Inflammatory macrophage treated with lipopolysaccharide for 1 hour (primary cell): ENCODE data around the gene PECR.
"Not testable (repeated sequence)": the region's sequence is repeated elsewhere in the genome, so short reads cannot be mapped to it uniquely, and the experiment has no call there.

ENCODE experiments used
- DNase-seq, 2 donors: peaks; one replicate each; pipeline ENCODE4 v3.0.0-alpha.2; 2020 to 2022

The PECR gene

DNA sequence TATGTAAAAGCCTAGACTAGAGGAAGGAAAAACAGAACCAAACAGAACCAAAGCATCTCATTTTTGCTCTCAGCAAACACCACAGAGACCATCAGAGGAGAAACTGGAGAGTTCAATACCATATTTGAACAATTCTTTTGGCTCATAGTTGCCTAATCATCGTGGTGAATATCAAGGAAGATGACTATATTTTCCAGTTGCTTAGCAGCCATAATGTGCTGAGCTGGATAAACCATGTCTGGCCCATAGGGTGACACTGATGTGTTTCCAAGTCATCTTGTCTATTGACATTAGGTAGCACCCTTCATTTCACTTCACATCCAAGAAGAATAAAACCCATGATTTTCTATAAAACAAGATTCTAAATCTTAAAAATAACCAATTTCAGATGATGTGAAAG lies 21.6 kb upstream of the PECR start:
- no peak for DNase-seq

DNA sequence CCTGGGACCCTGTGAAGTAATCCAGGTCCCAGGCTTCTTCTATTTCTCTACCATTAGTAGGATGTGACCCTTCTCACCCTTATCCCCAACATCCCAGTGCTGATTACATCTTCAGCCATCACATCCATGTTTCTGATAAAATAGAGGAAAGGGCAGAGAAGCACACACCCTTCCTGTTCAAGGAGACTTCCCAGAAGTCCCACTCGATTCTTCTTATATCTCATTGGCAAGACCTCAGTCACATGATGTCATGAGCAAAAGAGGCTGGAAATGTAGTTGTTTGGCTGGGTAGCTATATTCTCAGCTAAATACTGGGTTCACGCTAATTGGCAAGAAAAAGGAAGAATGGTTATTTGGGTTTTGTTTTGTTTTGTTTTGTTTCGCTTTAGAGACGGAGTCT lies 19.5 kb upstream of the PECR start:
- DNase-seq = no peak

DNA sequence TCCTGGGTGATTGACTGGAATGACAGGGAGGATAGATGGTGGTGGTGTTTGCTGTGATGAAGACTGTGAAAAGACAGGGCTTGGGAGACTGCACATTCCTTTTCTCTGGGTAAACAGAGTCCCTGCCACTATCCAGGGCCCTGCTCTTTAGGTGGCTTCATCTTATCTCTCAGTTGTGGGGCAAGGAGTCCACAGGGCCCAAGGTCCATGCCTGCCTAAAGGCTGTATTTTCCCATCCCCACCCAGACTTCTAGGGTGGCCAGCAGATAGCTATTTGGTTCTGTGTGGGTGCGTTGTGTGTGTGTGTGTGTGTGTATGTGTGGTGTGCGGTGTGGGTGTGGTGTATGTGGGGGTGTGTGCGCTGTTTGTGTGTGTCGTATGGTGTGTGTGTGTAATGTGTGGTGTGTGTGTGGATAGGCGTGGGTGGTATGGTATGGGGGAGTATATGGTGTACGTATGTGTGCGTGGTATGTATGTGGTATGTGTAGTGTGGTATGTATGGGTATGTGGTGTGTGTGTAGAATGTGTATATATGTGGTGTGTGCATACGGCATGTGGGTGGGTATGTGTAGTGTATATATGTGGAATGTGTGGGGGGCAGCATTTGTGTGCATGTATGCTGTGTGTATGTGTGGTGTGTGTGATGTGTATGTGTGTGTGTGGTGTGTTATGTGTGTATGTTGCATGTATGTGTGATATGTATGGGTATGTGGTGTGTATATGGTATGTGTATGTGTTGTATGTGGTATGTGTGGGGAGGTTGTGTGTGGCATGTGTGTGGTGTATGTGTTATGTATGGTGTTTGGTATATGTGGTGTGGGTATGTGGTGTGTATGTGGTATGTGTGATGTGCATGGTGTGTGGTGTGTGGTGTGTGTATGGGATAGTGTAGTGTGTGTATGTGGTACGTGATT lies 17.1 kb upstream of the PECR start:
- DNase-seq = no peak

DNA sequence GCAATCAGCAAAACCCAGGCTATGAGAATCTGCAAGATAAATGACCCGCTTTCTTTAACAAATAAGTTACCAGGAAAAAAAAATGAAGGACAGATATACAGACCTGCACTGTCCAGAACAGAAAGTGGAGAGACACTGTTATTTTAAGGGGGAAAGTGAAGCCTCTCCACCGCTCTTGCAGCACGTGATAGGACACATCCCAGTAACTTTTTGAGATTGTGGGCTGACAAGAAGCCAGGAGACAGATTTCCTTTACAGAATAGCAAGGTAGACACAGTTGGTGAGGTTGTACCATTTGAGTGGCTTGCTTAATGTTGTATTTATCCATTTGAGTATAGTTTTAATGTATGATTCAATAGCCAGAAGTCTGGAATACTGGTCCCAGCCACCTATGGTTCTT lies 13.1 kb upstream of the PECR start:
- DNase-seq = no peak

DNA sequence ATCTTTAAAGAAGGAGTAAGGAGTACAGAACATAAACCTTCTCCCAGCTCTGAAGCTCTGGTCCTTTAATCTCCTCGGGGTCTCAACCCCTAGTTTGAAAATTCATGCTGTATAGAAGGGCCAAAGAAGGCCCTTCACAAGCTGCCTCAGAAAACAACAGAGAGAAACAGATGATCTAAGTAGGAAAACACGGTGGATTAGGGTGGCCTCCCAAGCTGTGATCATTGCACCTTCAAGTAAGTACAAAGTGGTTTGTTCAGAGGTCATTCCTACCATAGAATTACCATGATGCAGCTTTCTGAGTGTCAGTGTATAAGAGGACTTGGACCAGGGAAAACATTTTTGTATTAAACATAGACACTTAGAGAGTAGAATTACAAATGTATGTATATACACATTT lies 11.0 kb upstream of the PECR start:
- no peak for DNase-seq

DNA sequence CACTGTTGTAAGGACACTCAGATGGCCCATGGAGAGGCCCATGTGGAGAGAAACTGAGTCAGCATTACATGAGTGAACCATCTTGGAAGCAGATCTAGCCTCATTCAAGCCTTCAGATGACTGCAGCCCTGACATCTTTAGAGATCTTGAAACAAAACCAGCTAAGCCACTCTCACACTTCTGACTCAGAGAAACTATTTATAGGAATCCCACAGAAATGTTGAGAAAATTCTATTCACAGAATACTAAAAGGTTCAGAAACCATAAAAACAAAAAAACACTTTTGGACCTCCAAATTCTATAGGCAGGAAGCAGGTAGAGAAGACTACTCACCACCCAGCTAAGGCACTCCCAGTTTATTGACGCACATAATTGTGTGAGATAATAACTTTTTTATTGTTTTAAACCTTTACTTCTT lies 8.8 kb upstream of the PECR start:
- no peak for DNase-seq

DNA sequence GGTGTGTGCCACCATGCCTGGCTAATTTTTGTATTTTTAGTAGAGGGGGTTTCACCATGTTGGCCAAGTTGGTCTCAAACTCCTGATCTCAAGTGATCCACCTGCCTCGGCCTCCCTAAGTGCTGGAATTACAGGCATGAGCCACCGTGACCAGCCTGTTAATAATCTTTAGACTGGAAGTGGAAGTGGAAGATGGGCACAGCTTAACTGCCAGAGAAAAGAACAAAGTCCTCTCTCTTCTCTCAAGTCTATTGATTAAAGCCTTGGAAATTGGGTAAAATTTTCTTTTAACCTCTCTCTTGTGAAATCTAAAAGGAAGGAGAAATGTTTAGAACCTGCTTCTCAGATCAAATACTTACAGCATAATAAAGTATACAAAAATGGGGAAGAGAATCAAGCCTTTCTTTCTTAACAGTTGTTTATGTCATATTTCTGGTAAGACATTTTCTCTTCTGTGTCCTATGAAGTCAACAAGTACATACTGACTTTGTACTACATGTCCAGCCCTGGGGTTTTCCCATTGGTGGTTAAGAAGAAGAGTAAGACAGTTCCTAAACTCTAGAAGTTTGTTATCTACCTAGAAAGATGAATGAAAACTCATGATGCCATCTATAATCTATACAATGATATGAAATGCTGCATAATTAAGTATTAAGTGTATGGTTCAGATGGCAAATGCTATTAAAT lies 4.7 kb upstream of the PECR start:
- peak in 1 of 2 donors; percentile 22 for DNase-seq

DNA sequence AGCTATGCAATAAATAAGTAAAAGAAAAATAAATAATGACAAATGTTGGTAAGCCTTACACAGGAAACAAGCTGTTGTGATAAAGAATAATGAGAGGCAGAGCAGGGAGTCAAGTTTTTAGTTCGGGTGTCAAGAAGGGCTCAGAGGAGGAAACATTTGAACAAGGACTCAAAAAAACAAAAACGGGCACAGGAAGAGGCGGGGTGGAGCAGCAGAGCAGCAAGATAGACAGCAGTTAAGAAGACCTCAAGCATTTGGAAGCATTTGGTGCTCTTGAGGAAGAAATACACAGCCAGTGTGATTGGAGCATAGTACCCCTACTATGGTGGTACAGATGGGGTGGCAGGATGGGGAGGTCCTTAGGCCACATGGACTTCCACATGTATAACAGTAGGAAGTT lies 2.9 kb upstream of the PECR start:
- DNase-seq = no peak

DNA sequence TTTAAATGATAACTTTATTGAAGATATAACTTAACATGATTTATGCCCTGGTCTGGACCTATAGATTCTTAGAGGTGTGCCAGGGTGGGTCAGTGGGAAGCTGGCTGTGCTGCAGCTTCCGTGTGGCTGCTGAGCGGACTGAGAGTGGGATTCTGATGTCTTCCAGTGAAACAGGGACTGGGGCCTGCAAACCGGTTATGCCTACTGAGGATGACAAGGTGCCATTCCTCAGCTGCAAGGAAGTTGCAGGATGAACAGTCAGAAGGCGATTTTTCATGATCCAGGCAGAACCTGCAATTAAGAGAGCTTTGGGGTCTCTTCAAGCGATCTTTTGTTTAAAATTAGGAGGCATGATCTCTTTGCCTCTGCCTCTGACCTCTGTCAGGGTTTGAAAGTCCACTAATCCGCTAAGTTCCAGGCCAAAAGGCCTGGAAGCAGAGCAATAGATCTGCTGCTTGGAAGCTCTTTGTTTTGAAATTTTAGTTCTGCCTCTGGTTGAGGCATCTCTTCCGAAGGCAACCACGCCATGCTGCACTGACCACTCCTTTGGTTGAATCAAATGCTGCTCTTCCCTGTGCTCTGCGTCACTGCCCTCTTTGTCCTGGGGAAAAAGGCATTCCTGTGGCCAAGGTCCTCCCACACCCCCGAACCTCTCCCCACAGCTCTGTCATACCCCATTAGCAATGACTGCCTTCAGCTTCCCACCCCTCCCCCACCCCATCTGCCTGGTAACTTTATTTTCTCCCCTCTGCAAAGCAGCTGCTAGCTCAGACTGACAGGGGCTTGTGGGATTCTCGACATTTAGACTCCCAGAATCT lies 2.1 kb upstream of the PECR start:
- DNase-seq = no peak

DNA sequence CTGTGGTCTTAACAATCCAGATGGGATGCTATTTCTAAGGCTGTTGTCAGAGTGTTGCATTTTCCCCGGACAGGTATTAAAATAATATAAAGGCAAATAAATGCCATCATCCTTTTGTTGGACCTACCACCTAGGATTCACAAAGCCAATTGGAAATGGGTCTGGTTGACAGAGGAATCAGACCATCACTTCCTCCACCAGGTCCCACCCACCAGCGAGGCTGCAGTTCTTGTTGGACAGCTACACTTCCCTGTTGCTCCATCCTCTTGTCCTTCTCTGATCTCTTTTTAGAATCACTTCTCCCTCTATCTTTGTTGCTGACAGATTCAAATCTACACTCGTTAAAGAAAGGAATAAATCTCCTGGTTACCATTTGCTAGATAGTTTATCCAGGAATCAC lies 1.2 kb upstream of the PECR start:
- peak; percentile 42 to 50 for DNase-seq

DNA sequence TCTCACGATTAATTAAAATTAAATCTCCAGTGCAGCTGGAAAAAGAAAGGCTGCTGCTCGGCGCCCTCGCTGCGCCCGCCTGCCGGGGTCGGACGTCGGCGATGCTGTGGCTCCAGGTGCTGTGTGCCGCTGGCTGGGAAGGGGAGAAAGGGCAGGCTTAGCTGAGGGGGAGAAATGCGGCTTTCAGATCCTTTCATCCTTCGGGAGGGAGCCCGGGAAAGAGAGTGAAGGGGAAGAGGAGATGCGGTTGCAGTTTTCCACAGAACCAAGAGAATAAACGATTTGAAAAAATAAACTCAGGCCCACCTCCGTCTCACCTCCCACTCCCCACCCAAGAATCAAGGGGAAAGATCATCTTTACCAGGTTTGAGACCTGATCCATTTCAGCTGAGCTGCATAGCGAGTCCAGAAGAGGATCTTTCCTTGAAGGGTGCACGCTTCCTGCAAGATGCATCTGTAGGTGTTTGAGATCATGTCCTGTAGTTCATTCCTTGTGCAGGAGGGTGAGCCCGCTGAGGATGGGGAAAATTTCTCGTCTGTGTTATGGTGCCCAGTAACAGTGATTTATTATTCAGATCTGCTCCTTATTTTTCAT lies 605 bp upstream of the PECR start:
- no peak for DNase-seq

DNA sequence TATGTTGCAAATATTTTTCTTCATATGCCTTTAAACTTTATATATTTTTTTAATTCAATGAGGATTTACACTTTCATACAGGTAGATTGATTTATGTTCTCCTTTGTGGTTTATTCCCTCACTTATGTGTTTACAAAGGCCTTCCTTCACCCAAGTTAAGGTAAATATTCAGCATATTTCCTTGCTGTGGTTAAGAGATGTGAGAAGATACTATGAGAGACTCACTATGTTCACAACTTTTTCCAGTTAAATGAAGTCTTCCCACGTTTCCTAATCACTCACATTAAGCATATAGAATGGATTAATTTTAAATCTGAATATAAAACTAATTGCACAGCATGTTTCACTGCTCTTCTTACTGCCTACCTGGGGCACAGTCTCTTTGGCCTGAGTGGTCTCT lies 597 bp downstream of the PECR start:
- DNase-seq = no peak

DNA sequence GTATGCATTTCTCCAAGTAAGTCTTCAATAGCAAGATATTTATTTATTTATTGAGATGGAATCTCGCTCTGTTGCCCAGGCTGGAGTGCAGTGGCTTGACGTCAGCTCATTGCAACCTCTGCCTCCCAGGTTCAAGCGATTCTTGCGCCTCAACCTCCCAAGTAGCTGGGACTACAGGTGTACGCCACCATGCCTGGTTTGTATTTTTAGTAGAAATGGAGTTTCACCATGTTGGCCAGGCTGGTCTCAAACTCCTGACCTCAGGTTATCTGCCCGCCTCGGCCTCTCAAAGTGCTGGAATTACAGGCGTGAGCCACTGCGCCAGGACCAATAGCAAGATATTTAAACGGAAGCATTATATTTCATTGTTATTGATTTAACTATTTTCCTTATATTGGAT lies 1.6 kb downstream of the PECR start:
- DNase-seq = not testable (repeated sequence)

DNA sequence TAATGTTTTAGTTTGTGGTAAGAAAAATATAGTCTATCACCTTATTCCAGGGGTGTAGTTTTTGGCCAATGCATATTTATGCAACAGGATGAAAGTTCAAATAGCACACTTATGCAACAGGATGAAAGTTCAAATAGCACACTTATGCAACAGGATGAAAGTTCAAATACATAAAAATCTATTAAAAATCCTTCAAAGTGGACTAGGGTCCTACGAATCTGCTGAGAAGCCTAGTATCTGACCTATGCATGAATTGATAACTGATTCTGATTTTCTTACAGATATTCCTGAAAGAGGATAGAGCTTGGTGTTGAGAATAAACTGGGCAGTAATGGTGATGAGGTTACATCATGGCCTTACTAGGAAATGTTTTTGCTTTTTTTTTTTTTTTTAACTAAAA lies 2.8 kb downstream of the PECR start:
- DNase-seq = no peak

DNA sequence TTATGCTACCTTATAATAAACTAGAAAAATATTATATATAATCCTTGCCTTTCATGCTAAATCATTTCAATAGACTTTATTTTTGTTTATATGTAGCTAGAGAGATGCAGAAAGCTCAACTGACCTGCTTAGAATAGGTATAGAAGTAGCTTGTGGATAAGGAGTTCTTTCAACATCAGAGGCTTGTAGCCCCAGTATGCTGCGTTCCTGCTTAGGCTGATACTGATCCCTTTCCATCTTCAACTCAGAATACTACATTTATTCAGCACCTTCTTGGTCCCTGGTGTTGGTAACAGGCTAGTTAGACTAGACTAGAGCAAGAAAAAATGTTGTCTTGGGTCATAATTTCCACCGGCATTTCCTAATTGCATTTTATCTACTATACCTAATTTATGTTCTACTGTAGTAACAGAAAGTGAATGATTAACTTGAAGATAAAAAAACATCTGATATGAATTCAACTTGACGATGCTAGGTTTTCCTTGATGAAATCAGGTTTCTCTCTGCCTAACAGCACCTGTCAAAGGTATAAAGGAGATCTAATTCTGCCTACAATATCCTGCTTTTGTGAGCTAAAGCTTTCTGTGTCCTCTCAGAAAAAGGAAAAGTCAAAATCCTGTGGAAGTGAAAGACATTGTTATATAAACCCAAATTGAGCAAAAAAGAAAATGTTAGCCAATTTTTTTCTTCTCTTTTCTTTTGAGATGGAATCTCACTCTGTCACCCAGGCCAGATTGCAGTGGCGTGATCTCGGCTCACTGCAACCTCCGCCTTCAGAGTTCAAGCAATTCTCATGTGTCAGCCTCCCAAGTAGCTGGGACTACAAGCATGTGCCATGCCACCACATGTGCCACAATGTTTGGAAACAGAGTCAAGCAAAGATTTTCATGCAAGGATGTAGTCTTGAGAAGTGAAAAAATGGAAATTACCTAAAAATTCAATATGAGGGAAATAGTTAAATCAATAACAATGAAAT lies 5.8 kb downstream of the PECR start:
- DNase-seq = no peak

DNA sequence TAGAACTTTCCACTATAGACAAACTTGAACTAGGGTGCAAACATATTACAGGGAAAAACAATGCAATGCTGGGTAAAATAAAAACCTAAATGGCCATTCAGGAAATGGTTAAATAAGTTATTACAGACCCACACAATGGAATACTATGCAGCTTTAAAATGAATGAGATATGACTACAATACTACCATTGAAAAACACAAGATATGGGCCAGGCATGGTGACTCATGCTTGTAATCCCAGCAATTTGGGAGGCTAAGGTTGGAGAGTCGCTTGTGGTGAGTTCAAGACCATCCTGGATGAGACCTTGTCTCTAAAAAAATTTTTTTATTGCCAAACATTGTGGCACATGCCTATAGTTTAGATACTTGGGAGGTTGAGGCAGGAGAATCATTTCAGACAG lies 6.8 kb downstream of the PECR start:
- DNase-seq = no peak

DNA sequence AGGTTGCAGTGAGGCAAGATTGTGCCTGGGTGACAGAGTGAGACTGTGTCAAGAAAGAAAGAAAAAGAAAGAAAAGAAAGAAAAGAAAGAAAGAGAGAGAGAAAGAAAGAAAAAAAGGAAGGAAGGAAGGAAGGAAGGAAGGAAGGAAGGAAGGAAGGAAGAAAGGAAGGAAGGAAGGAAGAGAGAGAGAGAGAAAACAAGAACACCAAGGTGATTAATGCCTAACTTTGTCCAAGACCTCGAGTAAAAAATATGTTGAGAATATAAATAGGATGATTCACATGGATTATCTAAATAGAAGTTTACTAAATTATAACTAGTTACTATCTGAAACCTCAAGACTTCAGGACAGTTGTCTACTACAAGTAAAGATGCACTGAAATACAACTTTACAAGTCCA lies 7.2 kb downstream of the PECR start:
- DNase-seq = no peak

DNA sequence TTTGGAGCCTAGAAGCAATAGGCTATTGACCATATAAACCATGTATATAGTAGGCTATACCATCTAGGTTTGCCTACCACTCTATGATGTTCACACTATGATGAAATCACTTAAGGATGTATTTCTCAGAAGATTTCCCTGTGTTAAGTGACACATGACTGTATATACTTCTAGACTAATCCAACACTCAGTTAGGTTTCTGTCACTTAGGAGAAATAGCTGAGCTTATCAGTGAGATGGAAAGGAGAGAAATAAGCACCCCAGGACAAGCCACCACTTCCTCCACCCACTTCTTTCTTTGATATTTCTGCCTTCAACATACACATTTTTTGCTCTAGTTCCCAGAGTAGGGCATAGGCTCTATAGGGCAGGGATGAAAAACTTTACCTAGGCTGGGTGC lies 7.8 kb downstream of the PECR start:
- DNase-seq = no peak

DNA sequence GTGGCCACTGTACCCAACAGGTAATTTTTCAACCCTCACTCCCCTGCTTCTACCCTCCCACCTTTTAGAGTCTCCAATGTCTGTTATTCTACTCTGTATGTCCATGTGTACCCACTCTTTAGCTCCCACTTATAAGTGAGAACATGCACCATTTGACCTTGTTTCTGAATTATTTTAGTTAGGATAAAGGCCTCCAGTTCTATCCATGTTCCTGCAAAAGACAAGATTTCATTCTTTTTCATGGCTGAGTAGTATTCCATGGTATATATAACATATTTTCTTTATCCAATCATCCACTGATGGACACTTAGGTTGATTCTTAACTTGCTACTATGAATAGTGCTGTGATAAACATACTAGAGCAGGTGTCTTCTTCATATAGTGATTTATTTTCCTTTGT lies 9.1 kb downstream of the PECR start:
- no peak for DNase-seq

DNA sequence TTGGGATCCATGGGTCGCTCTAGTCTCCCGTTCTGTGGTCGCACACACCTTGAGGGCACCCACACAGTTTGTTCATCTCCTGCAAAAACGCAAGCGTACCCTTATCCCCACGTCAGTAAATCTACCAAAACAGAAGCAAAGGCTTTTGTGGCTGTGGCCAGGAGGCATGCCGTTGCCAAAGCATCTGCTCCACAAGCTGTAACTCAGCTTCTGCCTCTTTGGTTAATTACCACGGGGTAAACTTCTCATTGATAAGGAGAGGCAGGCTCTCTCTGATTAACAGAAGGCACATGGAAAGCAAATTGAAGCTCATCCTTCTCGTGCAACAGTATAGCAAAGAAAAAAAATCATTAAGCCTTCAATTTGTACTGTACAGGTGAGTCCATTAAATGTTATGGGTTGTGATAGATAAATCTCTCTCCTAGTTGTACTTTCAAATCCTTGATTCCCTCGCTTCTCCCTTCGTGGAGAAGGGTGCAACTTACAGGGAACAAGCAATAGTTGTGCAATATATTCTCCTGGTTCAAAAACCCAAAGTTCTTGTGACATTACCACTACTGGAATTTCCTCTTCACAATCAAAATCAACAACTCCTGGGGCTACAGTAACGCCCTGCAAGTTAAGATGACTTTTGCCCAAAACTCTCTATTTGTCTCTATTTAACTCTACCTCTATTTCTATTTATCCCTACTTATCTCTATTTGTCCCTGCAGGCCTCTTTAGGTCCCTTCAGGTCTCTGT lies 10.3 kb downstream of the PECR start:
- DNase-seq = peak in 1 of 2 donors; percentile 34

DNA sequence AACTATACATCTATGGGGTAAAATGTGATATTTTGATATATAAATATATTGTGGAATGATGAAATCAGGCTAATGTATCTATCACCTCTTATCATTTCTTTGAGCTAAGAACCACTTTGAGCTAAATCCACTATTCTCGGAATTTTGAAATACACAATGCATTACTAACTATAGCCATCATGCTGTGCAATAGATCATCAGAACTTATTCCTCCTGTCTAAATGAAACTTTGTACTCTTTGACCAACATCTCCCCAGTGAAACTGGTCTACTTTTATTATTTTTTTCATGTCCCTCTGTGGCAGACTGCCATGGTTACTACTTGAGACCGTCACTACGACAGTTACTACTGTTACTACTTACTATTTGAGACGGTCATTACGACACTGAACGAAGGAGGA lies 11.4 kb downstream of the PECR start:
- DNase-seq = no peak
